Right renal pelvis (tissue), 4 donors: ENCODE measurements around the gene ZBTB4. TPM values are rescaled to one million over a fixed set of nuclear protein-coding genes. Genes with fewer than 3 reads are reported as not detected.
"Not testable (repeated sequence)": the region's sequence is repeated elsewhere in the genome, so short reads cannot be mapped to it uniquely, and the experiment has no call there.

Source experiments
- DNase-seq, 4 donors: peaks; one replicate each; pipeline ENCODE4 v3.0.0-alpha.2; 2013; ENCODE audit warnings: low read depth in 4 of 4, low spot score in 3 of 4, missing footprints in 1 of 4
- polyA plus RNA-seq, 4 donors: library from polyadenylated mRNA; unstranded; fragments of 120-200 nt; gene quantifications; one replicate each; pipeline ENCODE4 v1.2.1, GENCODE V29; 2013; ENCODE audit not compliant: insufficient read length in 4 of 4

The ZBTB4 gene
- polyA plus RNA-seq, 4 donors: 38.6 to 47.4 (median 44.3) TPM

GRCh38 chr17:7470457-7470973 is 8.9 kb downstream of the ZBTB4 start:
- DNase-seq: not testable (repeated sequence)

GRCh38 chr17:7469843-7470242 is 9.6 kb downstream of the ZBTB4 start:
- not testable (repeated sequence) for DNase-seq

DNA sequence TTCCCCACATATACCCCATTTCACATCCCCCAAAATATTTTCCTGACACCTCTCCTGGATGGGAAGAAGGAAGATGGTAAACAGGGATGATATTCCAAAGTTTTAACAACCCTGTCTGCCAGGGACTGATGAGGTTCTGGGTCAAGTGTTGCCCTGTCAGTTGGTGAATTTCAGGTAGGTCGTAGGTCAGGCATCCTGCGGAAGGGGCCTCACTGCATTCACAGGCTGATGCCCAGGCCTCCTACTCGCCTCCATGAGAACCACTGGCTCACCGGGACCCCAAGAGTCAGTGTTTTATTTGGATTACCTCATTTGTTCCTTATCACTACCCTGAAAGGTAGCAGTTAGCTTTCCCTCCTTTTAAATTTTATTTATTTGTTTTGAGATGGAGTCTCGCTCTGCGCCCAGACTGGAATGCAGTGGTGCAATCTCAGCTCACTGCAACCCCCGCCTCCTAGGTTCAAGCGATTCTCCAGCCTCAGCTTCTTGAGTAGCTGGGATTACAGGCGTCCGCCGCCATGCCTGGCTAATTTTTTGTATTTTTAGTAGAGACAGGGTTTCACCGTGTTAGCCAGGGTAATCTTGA is 10.5 kb downstream of the ZBTB4 start:
- DNase-seq: no peak

DNA sequence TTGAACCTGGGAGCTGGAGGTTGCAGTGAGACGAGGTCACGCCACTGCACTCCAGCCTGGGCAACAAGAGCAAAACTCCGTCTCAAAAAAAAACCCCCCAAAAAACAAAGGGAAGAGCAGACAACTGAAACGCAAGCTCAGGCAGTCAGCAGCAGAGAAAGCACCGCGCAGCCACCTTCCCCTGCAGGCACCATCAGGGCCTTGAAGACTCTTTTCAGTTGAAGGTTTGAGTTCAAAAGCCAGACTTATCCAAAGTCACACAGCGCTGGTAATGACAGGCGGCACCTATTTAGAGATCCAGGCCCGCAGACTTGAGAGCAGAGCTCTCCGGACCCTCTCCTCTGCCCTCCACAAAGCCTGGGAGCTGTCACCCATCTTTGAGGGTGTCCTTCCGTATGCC is 11.1 kb downstream of the ZBTB4 start:
- DNase-seq: no peak

GRCh38 chr17:7467498-7467897 is 11.9 kb downstream of the ZBTB4 start:
- no peak for DNase-seq

- DNase-seq: no peak
These were observed 12.6 kb downstream of the ZBTB4 start for GRCh38 chr17:7466639-7467341.

DNA sequence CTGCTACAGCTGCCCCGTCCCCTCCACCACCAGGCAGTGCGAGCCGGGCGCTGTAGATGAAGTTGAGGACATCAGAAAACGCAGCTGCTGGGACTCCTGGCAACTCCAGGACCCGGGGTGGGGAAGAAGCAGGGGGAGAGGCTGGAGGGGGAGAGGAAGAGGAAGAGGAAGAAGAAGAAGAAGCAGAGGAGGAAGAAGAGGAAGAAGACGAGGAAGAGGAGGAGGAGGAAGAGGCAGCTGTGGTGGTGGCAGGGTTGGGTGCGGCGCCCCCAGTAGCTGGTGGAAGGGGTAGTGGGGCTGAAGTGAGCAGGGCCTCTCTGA is 13.2 kb downstream of the ZBTB4 start:
- no peak for DNase-seq

DNA sequence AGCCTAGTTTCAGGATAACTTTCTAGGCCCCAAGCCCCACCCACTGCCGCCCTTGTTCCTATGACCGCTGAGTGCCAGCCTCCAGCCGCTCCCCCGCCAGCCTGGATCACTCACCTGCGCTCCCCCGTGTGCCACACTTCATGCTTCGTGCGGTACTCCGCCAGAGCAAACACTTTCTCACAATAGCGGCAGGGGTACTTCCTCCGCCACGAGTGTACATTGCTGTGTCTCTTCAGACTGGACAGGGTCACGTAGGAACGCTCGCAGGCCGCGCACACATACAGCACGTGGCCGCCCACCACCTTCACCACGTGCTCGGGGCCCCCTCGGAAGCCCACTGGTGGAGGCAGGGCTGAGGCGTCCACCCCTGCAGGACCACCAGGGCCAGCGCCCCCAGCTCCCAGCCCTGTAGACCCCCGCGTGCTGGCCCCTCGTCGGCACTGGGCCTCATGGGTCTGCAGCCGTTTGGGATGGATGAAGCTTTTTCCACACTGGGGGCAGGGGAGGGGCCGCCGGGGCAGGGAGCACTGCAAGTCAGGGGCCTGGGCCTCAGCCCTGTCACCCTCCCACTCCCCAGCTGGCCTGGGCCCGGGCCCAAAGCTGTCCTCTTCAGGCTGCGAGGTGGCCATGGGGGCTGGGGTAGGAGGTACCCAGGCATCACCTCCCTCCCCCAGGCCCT is 13.7 kb downstream of the ZBTB4 start:
- DNase-seq: no peak

DNA sequence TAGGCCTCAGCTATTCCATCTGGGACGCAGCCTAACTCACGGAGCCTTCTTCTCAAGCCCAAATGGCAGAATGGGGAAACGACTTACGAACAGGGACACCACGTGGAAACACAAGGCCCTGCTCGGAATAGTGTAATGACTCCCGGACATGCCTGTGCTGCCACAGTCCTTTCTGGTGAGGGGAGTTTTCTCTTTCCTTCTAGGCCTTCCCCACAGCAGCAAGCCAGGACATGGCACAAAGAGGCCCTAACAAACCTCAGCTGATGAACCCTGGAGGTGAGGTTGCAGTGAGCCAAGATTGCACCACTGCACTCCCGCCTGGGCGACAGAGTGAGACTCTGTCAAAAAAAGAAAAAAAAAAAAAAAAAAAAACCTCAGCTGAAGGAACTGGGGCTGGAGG is 15.3 kb downstream of the ZBTB4 start:
- no peak for DNase-seq

DNA sequence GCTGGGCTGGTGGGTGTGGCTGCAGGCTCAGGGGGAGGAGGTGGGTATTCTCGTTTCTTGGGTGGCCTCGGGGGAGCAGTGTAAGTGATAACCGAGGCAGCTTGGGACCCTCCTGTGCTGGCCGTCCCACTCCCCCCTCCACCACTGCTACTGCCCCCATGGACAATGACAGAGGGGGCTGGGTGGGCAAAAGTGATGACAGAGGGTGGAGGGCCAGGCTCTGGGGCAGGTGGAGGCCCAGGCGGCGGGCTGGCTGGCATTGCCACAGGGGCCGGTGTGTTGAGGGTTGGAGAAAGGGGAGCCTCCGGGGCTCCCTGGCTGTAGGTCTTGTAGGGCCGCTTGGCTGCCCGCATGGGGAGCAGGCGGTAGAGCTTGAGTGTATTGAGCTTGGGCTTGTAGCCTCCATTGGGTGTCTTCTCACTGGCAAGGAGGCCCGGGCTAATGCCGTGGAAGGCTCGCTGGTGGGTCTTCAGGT is 16.0 kb downstream of the ZBTB4 start:
- DNase-seq: no peak

DNA sequence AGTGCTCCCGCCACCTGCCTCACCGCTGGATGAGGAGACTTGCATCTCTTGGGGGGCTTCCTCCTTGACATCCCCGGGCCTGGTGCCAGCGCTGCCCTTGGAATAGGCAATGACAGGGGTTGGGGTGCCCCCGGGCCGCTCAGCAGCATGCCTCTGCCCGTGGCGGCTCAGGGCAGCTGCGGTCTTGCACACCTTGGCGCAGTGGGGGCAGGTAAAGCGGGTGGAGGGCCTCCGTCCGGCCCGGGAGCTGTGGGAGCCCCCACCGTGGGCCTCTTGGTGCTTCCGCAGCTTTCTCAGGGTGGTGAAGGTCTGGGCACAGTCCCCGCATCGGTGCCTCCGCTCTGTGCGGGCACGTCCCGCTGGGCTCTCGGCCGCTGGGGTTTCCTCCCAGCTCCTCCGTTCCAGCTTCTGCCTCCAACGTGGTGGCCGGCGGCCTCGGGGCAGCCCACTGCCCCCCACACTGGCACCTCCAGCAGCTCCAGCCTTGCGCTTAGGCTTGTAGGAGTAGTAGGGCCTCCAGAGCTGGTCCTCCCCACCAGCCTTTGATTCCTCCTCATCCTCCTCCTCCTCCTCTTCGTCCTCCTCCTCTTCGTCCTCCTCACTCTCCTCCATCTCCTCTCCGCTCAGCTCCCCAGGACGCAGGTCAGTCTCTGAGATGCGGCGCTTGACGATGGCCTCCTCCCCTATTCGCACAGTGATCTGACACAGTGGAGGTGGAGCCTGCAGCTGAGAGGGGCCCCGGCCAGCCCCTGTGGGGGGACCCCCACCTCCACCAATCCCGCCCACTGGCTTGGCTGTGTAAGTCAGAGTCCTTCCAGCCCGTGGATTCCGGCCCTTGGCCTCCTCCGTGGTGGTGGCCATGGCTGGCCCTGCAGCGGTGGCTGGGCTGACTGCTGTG is 16.7 kb downstream of the ZBTB4 start:
- no peak for DNase-seq

GRCh38 chr17:7460850-7461660 is 18.4 kb downstream of the ZBTB4 start:
- no peak for DNase-seq

GRCh38 chr17:7459961-7460545 is 19.4 kb downstream of the ZBTB4 start:
- DNase-seq: no peak

GRCh38 chr17:7448461-7448860 is 31.0 kb downstream of the ZBTB4 start:
- no peak for DNase-seq

GRCh38 chr17:7445619-7445968 is 33.8 kb downstream of the ZBTB4 start:
- DNase-seq: no peak

- no peak for DNase-seq
These were observed 34.5 kb downstream of the ZBTB4 start, which contains the start of gene CHRNB1 for GRCh38 chr17:7444682-7445618. CHRNB1 (plus strand) TSS chr17:7445061; CDS start chr17:7445128, 67 bp downstream.

DNA sequence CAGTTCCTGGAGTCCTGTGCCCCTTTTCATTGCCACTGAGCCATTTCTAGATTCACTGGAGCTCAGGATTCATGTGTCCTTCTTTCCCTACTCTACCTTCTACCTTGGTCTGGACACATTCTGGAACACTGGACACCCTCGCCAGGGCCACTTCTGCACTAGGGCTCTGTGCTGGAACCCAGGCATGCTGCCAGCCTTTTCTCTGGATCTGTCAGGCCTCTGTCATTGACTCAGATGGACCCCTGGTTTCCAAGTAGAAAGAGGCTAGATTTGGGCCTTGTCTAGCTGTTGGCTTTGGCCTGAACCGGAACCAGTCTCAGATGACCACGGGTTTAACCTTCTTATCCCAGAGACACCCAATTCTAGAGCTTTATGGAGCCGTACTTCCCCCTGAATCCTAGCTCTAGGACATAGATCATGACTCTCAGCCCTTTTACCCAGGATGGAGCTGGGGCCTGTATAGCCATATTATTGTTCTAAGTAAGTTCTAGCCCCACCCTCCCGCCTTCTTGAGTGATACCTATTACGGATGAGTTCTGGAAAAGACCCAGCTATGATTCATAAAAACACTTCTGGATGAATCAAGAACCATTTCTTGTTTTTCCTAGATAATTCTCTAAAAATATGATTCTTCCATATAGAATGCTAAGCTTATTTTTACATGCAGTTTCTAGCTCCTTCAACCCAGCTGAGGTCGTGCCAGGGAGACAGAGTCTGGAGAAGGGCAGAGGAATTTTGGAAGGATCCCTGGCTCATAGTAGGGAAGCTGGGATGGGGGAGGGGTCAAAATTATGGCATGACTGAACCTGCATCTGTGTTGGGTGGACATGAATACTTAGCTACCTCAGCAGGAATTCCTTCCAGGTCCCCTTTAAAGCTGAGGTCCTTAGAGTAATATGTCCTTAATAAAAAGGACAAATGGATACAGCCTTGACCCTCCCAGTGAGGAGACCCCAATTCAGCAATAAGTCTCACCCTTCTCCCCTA is 35.6 kb downstream of the ZBTB4 start:
- no peak for DNase-seq
